ENCODE results near the gene ALOX5.

Gene ALOX5

DNA sequence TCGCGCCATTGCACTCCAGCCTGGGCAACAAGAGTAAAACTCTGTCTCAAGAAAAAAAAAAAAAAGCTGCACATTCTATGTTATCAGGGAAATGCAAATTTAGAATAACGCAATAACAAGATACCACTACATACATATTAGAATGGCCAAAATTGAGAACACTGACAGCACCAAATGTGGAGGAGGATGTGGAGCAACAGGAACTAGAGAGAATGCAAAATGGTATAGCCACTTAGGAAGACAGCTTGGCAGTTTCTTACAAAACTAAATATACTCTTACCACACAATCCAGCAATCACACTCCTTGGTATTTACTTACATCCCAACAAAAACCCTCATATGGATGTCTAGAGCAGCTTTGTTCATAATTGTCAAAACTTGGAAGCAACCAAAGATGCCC, 76.8 kb downstream of the ALOX5 start:
- Mint-ChIP-seq H3K27ac (no peak overlapping the region), H3K9me3 (no peaks in the 10 kb centered on the region), H3K4me3 (no peak overlapping the region), H3K4me1 (peaks cover 17% of the 10 kb centered on the region), H3K27me3 (ENCODE audit: low read depth) (no peaks in the 10 kb centered on the region), H3K36me3 (ENCODE audit: low read depth) (no peaks in the 10 kb centered on the region)
- no peak for TF ChIP-seq CTCF (IDR thresholded peaks at IDR 0.05; ENCODE audit: unreplicated experiment in 3 of 3)

DNA sequence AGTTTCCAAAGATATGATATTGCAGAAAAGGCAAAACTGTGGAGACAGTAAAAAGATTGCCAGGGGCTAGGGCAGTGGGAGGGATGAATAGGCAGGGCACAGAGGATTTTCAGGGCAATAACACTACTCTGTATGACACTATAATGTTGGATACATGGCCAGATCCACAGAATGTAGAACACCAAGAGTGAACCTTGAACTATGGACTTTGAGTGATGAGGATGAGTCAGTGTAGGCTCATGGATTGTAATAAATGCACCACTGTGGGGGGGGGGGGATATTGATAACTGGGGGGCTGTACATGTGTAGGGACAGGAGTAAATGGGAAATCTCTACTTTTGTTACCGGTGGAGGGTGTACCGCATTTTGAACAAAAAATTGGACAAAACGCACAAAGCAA, 77.4 kb downstream of the ALOX5 start:
- Mint-ChIP-seq H3K27me3 (ENCODE audit: low read depth) (no peaks in the 10 kb centered on the region), H3K4me1 (peaks cover 17% of the 10 kb centered on the region), H3K36me3 (ENCODE audit: low read depth) (no peaks in the 10 kb centered on the region), H3K27ac (no peak overlapping the region), H3K4me3 (no peak overlapping the region), H3K9me3 (no peaks in the 10 kb centered on the region)
- TF ChIP-seq CTCF (IDR thresholded peaks at IDR 0.05; ENCODE audit: unreplicated experiment in 3 of 3), result no peak

- H3K27me3 Mint-ChIP-seq (ENCODE audit: low read depth), result no peaks in the 10 kb centered on the region
- peaks cover 2% of the 10 kb centered on the region for H3K36me3 Mint-ChIP-seq (ENCODE audit: low read depth)
- TF ChIP-seq CTCF (IDR thresholded peaks at IDR 0.05; ENCODE audit: unreplicated experiment in 3 of 3), result no peak
- peaks cover 17% of the 10 kb centered on the region for H3K4me1 Mint-ChIP-seq
- H3K4me3 Mint-ChIP-seq, result no peak overlapping the region
- H3K9me3 Mint-ChIP-seq, result no peaks in the 10 kb centered on the region
- H3K27ac Mint-ChIP-seq, result no peak overlapping the region
These were observed 78.3 kb downstream of the ALOX5 start for GRCh38 chr10:45452268-45452667.

DNA sequence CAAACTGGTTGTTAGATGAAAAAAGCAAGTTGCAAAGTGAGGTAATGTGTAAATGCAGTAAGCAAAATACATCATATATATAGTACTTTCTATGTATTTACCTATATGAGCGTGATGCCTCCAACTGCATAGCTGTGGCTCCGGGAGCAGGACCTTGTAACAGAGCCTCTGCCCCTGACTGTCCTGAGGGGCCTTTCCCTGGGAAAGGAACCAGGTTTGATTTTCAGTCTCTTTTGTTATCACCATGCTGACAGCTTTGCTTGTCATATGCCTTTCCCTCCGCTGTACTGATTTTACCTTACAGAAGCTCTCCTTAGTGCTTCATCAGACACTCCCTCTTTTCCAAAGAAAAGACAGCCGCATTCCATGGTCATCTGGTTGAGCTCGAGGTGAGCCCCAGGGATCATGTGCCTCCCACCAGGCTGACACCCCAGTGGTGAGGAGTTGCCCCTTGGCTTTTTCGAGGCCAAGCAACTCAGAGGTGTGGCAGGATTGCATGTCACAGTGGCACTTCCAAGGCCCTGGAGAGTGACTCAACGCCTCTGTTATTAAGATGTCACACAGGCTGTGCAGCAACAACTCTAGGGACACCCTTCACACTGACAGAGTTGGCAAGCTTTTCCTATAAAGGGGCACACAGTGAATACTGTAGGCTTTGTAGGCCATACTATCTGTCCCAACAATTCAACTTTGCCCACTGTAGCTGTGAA, 78.9 kb downstream of the ALOX5 start:
- Mint-ChIP-seq H3K36me3 (ENCODE audit: low read depth) (peaks cover 8% of the 10 kb centered on the region), H3K9me3 (no peaks in the 10 kb centered on the region), H3K27me3 (ENCODE audit: low read depth) (no peaks in the 10 kb centered on the region), H3K4me1 (peaks cover 17% of the 10 kb centered on the region), H3K27ac (no peak overlapping the region), H3K4me3 (no peak overlapping the region)
- TF ChIP-seq CTCF (IDR thresholded peaks at IDR 0.05; ENCODE audit: unreplicated experiment in 3 of 3), result no peak

DNA sequence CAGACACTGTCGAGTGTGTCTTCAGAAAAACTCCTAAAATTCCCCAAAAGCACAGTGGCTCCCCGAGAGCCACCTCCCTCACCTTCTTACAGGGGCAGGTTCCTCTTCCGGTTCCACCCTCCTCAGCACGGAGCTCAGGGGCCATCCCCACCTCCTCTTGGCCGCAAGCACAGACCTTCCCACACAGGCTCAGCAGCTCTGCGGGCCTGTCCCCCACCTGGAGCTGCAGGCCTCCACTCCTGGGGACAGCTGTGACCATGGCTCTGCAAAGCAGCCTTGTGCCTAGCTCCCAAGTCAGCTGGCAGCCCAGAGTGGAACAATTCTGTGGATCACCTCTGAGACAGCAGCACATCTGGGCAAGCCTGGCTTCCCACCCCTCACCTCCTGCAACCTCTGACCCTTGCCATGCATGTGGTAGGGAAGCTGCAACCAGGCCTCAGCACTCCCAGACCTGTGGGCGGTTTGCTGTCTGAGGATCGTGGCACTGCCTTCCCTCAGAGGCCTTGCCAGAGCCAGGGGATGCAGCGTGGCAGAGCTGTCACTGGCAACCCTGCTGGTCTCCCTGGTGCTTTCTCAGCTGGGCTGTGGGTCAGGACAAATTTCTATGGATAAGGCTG, 79.7 kb downstream of the ALOX5 start:
- no peak overlapping the region for H3K4me3 Mint-ChIP-seq
- no peaks in the 10 kb centered on the region for H3K27me3 Mint-ChIP-seq (ENCODE audit: low read depth)

More for the DNA sequence above, 79.7 kb downstream of the ALOX5 start:
- Mint-ChIP-seq H3K27ac (no peak overlapping the region), H3K36me3 (ENCODE audit: low read depth) (peaks cover 17% of the 10 kb centered on the region), H3K9me3 (no peaks in the 10 kb centered on the region), H3K4me1 (peaks cover 17% of the 10 kb centered on the region)
- TF ChIP-seq CTCF (IDR thresholded peaks at IDR 0.05; ENCODE audit: unreplicated experiment in 3 of 3), result no peak

All from nephron (organoid).